ENCODE results near the gene PDE11A.

The PDE11A gene

GRCh38 chr2:177622521-177622920 lies 450.1 kb downstream of the PDE11A start:
- Histone ChIP-seq H3K27ac (no peak overlapping the region), H3K27me3 (ENCODE audit: insufficient read depth, low read depth, severe bottlenecking) (no peaks in the 10 kb centered on the region), H3K36me3 (peaks cover 4% of the 10 kb centered on the region; the same call in 1 of the 2 replicates), H3K9me3 (ENCODE audit: severe bottlenecking) (no peaks in the 10 kb centered on the region), H3K4me3 (ENCODE audit: low read depth, low read length) (no peak overlapping the region)
- DNase-seq, result peak; percentile 28
- peak; percentile 50 for TF ChIP-seq CTCF (IDR thresholded peaks at IDR 0.05; ENCODE audit: low read depth, low read length)

- Histone ChIP-seq H3K27ac (no peak overlapping the region), H3K36me3 (peaks cover 4% of the 10 kb centered on the region; the same call in 1 of the 2 replicates), H3K27me3 (ENCODE audit: insufficient read depth, low read depth, severe bottlenecking) (no peaks in the 10 kb centered on the region), H3K4me3 (ENCODE audit: low read depth, low read length) (no peak overlapping the region), H3K9me3 (ENCODE audit: severe bottlenecking) (no peaks in the 10 kb centered on the region)
- no peak for TF ChIP-seq CTCF (IDR thresholded peaks at IDR 0.05; ENCODE audit: low read depth, low read length)
- DNase-seq, result no peak
Observed at GRCh38 chr2:177619986-177620385, 452.6 kb downstream of the PDE11A start.

- no peak for DNase-seq
- no peaks in the 10 kb centered on the region for H3K27me3 ChIP-seq (ENCODE audit: insufficient read depth, low read depth, severe bottlenecking)
- H3K27ac ChIP-seq, result no peak overlapping the region
- no peaks in the 10 kb centered on the region for H3K9me3 ChIP-seq (ENCODE audit: severe bottlenecking)
- H3K4me3 ChIP-seq (ENCODE audit: low read depth, low read length), result peak overlapping the region; percentile 71
- TF ChIP-seq CTCF (IDR thresholded peaks at IDR 0.05; ENCODE audit: low read depth, low read length), result no peak
- H3K36me3 ChIP-seq, result peaks cover 4% of the 10 kb centered on the region; the same call in 1 of the 2 replicates
Observed at GRCh38 chr2:177619461-177619860, 453.1 kb downstream of the PDE11A start.

- no peaks in the 10 kb centered on the region for H3K9me3 ChIP-seq (ENCODE audit: severe bottlenecking)
- TF ChIP-seq CTCF (IDR thresholded peaks at IDR 0.05; ENCODE audit: low read depth, low read length), result no peak
- H3K27me3 ChIP-seq (ENCODE audit: insufficient read depth, low read depth, severe bottlenecking), result no peaks in the 10 kb centered on the region
- peak; percentile 89 for DNase-seq
- peak overlapping the region; percentile 99 for H3K27ac ChIP-seq
- H3K4me3 ChIP-seq (ENCODE audit: low read depth, low read length), result peak overlapping the region; percentile 71
- H3K36me3 ChIP-seq, result peaks cover 4% of the 10 kb centered on the region; the same call in 1 of the 2 replicates
Observed at GRCh38 chr2:177618255-177619253, 454.0 kb downstream of the PDE11A start.

GRCh38 chr2:177617849-177618248 lies 454.7 kb downstream of the PDE11A start:
- DNase-seq, result no peak
- peak overlapping the region; percentile 71 for H3K4me3 ChIP-seq (ENCODE audit: low read depth, low read length)
- no peak for TF ChIP-seq CTCF (IDR thresholded peaks at IDR 0.05; ENCODE audit: low read depth, low read length)
- H3K36me3 ChIP-seq, result peaks cover 4% of the 10 kb centered on the region; the same call in 1 of the 2 replicates
- no peaks in the 10 kb centered on the region for H3K9me3 ChIP-seq (ENCODE audit: severe bottlenecking)
- no peaks in the 10 kb centered on the region for H3K27me3 ChIP-seq (ENCODE audit: insufficient read depth, low read depth, severe bottlenecking)
- H3K27ac ChIP-seq, result no peak overlapping the region; the same call in 1 of the 2 replicates

All from WERI-Rb-1 (cell line).